ENCODE data around the gene FAM13A. TPM values are rescaled to one million over a fixed set of nuclear protein-coding genes. Genes with fewer than 3 reads are reported as not detected.

Gene FAM13A
- total and polyA plus RNA-seq, 9 of the 15 experiments (the other 6 are each of a cell fraction or from before 2014, with no cell fraction given) = 11.3 to 23.3 (median 14.7) TPM

GRCh38 chr4:88868510-88868909, 188.5 kb downstream of the FAM13A start (continued):
- no peak for TF ChIP-seq ZNF318 (IDR thresholded peaks at IDR 0.05; ENCODE audit: borderline replicate concordance in 1 of 2, low read depth in 1 of 2)
- TF ChIP-seq ZBTB5 (IDR thresholded peaks at IDR 0.05) = no peak
- TF ChIP-seq MAX (CRISPR knock-in tag; IDR thresholded peaks at IDR 0.05) = no peak
- TF ChIP-seq ZNF695 (CRISPR knock-in tag; IDR thresholded peaks at IDR 0.05) = no peak
- no peak for TF ChIP-seq MEF2A (IDR thresholded peaks at IDR 0.05; ENCODE audit: control insufficient read depth, low read depth, low read length)
- TF ChIP-seq NFATC3 (IDR thresholded peaks at IDR 0.05) = no peak
- no peak for TF ChIP-seq SFPQ (IDR thresholded peaks at IDR 0.05; ENCODE audit: low read depth, low read length)
- TF ChIP-seq LCOR (CRISPR knock-in tag; IDR thresholded peaks at IDR 0.05) = no peak
- no peak for TF ChIP-seq ZNF740 (CRISPR knock-in tag; IDR thresholded peaks at IDR 0.05)
- no peak for TF ChIP-seq ZNF740 (tag; IDR thresholded peaks at IDR 0.05)
- no peak for TF ChIP-seq ZNF232 (CRISPR knock-in tag; IDR thresholded peaks at IDR 0.05)

Data from K562 (cell line).